ENCODE results near the gene PARD3.

GRCh38 chr10:34444223-34445183 is 370.6 kb downstream of the PARD3 start:
- TF ChIP-seq EZH2 (IDR thresholded peaks at IDR 0.05; ENCODE audit: insufficient read depth, poor library complexity, severe bottlenecking): no peak
- TF ChIP-seq EZH2phosphoT487 (IDR thresholded peaks at IDR 0.05; ENCODE audit: insufficient read depth, low read depth): no peak
